HG03045 (cell line): ENCODE data around the gene PEMT.
"Not testable (repeated sequence)": the region's sequence is repeated elsewhere in the genome, so short reads cannot be mapped to it uniquely, and the experiment has no call there.

Experiments used
- ATAC-seq: cut with Tn5 transposase; IDR thresholded peaks from one replicate; pipeline ENCODE4 v1.9.1; 2021; ENCODE audit warnings: mild to moderate bottlenecking, moderate library complexity; ENCODE audit not compliant: unreplicated experiment

The PEMT gene

GRCh38 chr17:17591355-17592298 is at the start of gene PEMT:
Gene PEMT (minus strand): TSS chr17:17591708. CDS start chr17:17591626, 82 bp downstream.
- ATAC-seq: peak; percentile 87

GRCh38 chr17:17639661-17640270 is 48.3 kb upstream of the PEMT start:
- ATAC-seq: not testable (repeated sequence)

GRCh38 chr17:17638467-17638866 is 47.0 kb upstream of the PEMT start:
- ATAC-seq: no peak

- no peak for ATAC-seq
Observed at GRCh38 chr17:17636272-17636885, 44.9 kb upstream of the PEMT start.

GRCh38 chr17:17635537-17636271 is 44.2 kb upstream of the PEMT start:
- not testable (repeated sequence) for ATAC-seq

GRCh38 chr17:17635126-17635525 is 43.6 kb upstream of the PEMT start:
- no peak for ATAC-seq

GRCh38 chr17:17633310-17633709 is 41.8 kb upstream of the PEMT start:
- no peak for ATAC-seq

- ATAC-seq: not testable (repeated sequence)
Observed at GRCh38 chr17:17632690-17633089, 41.2 kb upstream of the PEMT start.

GRCh38 chr17:17628388-17629008 is 37.0 kb upstream of the PEMT start:
- ATAC-seq: peak; percentile 50

GRCh38 chr17:17626840-17627239 is 35.3 kb upstream of the PEMT start:
- no peak for ATAC-seq

GRCh38 chr17:17626151-17626805 is 34.8 kb upstream of the PEMT start:
- no peak for ATAC-seq

GRCh38 chr17:17624741-17625140 is 33.2 kb upstream of the PEMT start:
- ATAC-seq: no peak

- ATAC-seq: no peak
Observed at GRCh38 chr17:17623904-17624303, 32.4 kb upstream of the PEMT start.

GRCh38 chr17:17621254-17621653 is 29.7 kb upstream of the PEMT start:
- ATAC-seq: no peak

GRCh38 chr17:17613708-17614114 is 22.2 kb upstream of the PEMT start:
- no peak for ATAC-seq

- no peak for ATAC-seq
Observed at GRCh38 chr17:17612085-17613022, 20.8 kb upstream of the PEMT start.

- ATAC-seq: no peak
Observed at GRCh38 chr17:17609121-17609520, 17.6 kb upstream of the PEMT start.

GRCh38 chr17:17606416-17607000 is 15.0 kb upstream of the PEMT start:
- ATAC-seq: no peak

- ATAC-seq: no peak
Observed at GRCh38 chr17:17605729-17606088, 14.2 kb upstream of the PEMT start.
